Measurements from ENCODE around the gene DUSP6. TPM values are rescaled to one million over a fixed set of nuclear protein-coding genes. Genes with fewer than 3 reads are reported as not detected.

The DUSP6 gene
- total and polyA plus RNA-seq, 2 of the 13 experiments (the other 11 are each of a cell fraction or from before 2014, with no cell fraction given), result 40.9 to 161 TPM

- peaks cover 39% of the 10 kb centered on the region for H3K4me1 ChIP-seq (ENCODE audit: insufficient read depth, low read length)
- ChIA-PET CTCF (ENCODE audit: low intra/inter-chr PET ratio, low total read pairs) (no interaction called here), POLR2A (no interaction called here)
- H3K79me2 ChIP-seq (ENCODE audit: insufficient read depth, low read length), result no peaks in the 10 kb centered on the region
- no peaks in the 10 kb centered on the region for H3K9me3 ChIP-seq (ENCODE audit: low read length)
- intact Hi-C loops (cut with micrococcal nuclease; ENCODE audit: unreplicated experiment) (no loop called here), in situ Hi-C loops (cut with HindIII; ENCODE audit: extremely low pct_ligation_motif_present, low pct_unique_long_range_greater_than_20kb) (no loop called here)
- no peak for FAIRE-seq
- no peak for TF ChIP-seq ZNF354B (CRISPR knock-in tag; IDR thresholded peaks at IDR 0.05)
- TF ChIP-seq ZNF121 (CRISPR knock-in tag; IDR thresholded peaks at IDR 0.05), result peak; percentile 46
- TF ChIP-seq ZNF124 (CRISPR knock-in tag; IDR thresholded peaks at IDR 0.05), result no peak
- H3K27ac ChIP-seq (ENCODE audit: extremely low read length, insufficient read depth, low read length), result no peak overlapping the region
- no peaks in the 10 kb centered on the region for H3K36me3 ChIP-seq (replicated peaks in 1 of 2; ENCODE audit: control insufficient read depth in 1 of 2, insufficient read depth in 2 of 2, low read length in 2 of 2)
- H2AFZ ChIP-seq (ENCODE audit: low read length), result no peak overlapping the region
- DNase-seq (ENCODE audit: low spot score), result no peak
- no peak overlapping the region for H3K9ac ChIP-seq (ENCODE audit: insufficient read depth, low read depth, low read length)
- no TSS peak for BruUV-seq (replicated peaks)
- H3K27me3 ChIP-seq (ENCODE audit: control insufficient read depth in 1 of 2, insufficient read depth in 2 of 2, low read length in 2 of 2), result no peaks in the 10 kb centered on the region
- WGBS (ENCODE audit: low lambda C conversion rate), result 99% methylated on average over 3 of the region's 3 CpGs
- ATAC-seq, result no peak
- H4K20me1 ChIP-seq (ENCODE audit: insufficient read depth, low read length), result no peaks in the 10 kb centered on the region
- H3K4me2 ChIP-seq (ENCODE audit: low read depth, low read length), result no peak overlapping the region
- no peak overlapping the region for H3K4me3 ChIP-seq (replicated peaks in 1 of 3; ENCODE audit: insufficient read depth in 1 of 3, low read depth in 2 of 3, low read length in 3 of 3)
Observed at GRCh38 chr12:89366676-89367364, 14.5 kb upstream of the DUSP6 start.

DNA sequence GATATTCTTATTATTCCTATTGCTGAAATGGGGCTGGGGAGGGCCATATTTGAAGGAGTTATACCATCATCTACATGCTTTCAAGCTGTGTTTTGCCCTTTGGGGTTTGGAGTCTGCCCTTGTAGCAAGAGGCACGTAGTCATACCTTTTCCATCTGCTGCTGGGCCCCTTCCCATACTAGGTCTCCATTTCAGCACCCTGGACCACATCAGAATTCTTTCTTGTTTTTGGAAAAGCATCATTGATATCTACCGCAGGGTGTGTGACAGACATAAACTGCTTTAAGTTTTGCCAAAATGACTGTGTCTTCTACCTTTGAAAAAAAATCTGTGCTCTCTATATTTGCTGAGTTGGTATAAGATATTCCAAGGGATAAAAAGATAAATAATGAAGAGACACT, 12.3 kb upstream of the DUSP6 start:
- Histone ChIP-seq H3K36me3 (replicated peaks in 1 of 2; ENCODE audit: control insufficient read depth in 1 of 2, insufficient read depth in 2 of 2, low read length in 2 of 2) (no peaks in the 10 kb centered on the region), H3K4me1 (ENCODE audit: insufficient read depth, low read length) (peaks cover 38% of the 10 kb centered on the region), H3K9ac (ENCODE audit: insufficient read depth, low read depth, low read length) (no peak overlapping the region), H4K20me1 (ENCODE audit: insufficient read depth, low read length) (no peaks in the 10 kb centered on the region), H2AFZ (ENCODE audit: low read length) (no peak overlapping the region), H3K27ac (ENCODE audit: extremely low read length, insufficient read depth, low read length) (no peak overlapping the region), H3K27me3 (ENCODE audit: control insufficient read depth in 1 of 2, insufficient read depth in 2 of 2, low read length in 2 of 2) (no peaks in the 10 kb centered on the region), H3K4me3 (replicated peaks in 1 of 3; ENCODE audit: insufficient read depth in 1 of 3, low read depth in 2 of 3, low read length in 3 of 3) (no peak overlapping the region), H3K79me2 (ENCODE audit: insufficient read depth, low read length) (no peaks in the 10 kb centered on the region), H3K4me2 (ENCODE audit: low read depth, low read length) (no peak overlapping the region), H3K9me3 (ENCODE audit: low read length) (no peaks in the 10 kb centered on the region)
- BruUV-seq (replicated peaks), result no TSS peak
- WGBS (ENCODE audit: low lambda C conversion rate), result 100% methylated on average over 2 of the region's 2 CpGs
- intact Hi-C loops (cut with micrococcal nuclease; ENCODE audit: unreplicated experiment), result no loop called here
- in situ Hi-C loops (cut with HindIII; ENCODE audit: extremely low pct_ligation_motif_present, low pct_unique_long_range_greater_than_20kb), result no loop called here
- POLR2A ChIA-PET, result interaction anchor here (1.3 kb wide), 1 partner anchor 13 kb away, joined by 3 read pairs; the partner anchor contains the start of gene DUSP6
- DNase-seq (ENCODE audit: low spot score), result no peak
- CTCF ChIA-PET (ENCODE audit: low intra/inter-chr PET ratio, low total read pairs), result no interaction called here
- no peak for ATAC-seq
- TF ChIP-seq REST (IDR thresholded peaks at IDR 0.05; ENCODE audit: borderline replicate concordance in 1 of 2, low read depth in 1 of 2, low read length in 2 of 2) (peak in 1 of 2 experiments; percentile 77; a peak in 3 of 4 replicates), DMAP1 (CRISPR knock-in tag; IDR thresholded peaks at IDR 0.05) (no peak)
- FAIRE-seq, result no peak
